GM18867 (cell line): Measurements from ENCODE around the gene TCF12.
"Not testable (repeated sequence)": the region's sequence is repeated elsewhere in the genome, so short reads cannot be mapped to it uniquely, and the experiment has no call there.

Source experiments
- ATAC-seq: cut with Tn5 transposase; IDR thresholded peaks from one replicate; pipeline ENCODE4 v1.9.1; 2021; ENCODE audit warnings: mild to moderate bottlenecking, moderate library complexity; ENCODE audit not compliant: unreplicated experiment

The TCF12 gene

GRCh38 chr15:56944485-56944884, 26.0 kb downstream of the TCF12 start:
- ATAC-seq = no peak

- no peak for ATAC-seq
These were observed 27.7 kb downstream of the TCF12 start for GRCh38 chr15:56946150-56946549.

- no peak for ATAC-seq
These were observed 29.7 kb downstream of the TCF12 start for GRCh38 chr15:56948000-56948763.

- no peak for ATAC-seq
These were observed 30.3 kb downstream of the TCF12 start for GRCh38 chr15:56948764-56949101.

GRCh38 chr15:56950979-56951378, 32.5 kb downstream of the TCF12 start:
- peak; percentile 96 for ATAC-seq

- ATAC-seq = no peak
These were observed 35.3 kb downstream of the TCF12 start for GRCh38 chr15:56953790-56954189.

GRCh38 chr15:56955011-56955410, 36.6 kb downstream of the TCF12 start:
- ATAC-seq = not testable (repeated sequence)

GRCh38 chr15:56956538-56956937, 38.1 kb downstream of the TCF12 start:
- no peak for ATAC-seq

- no peak for ATAC-seq
These were observed 39.5 kb downstream of the TCF12 start for GRCh38 chr15:56957812-56958406.

- ATAC-seq = no peak
These were observed 40.8 kb downstream of the TCF12 start for GRCh38 chr15:56959318-56959648.

GRCh38 chr15:56960116-56960515, 41.7 kb downstream of the TCF12 start:
- no peak for ATAC-seq

GRCh38 chr15:56963126-56963525, 44.7 kb downstream of the TCF12 start:
- no peak for ATAC-seq

GRCh38 chr15:56963710-56964109, 45.3 kb downstream of the TCF12 start:
- no peak for ATAC-seq

GRCh38 chr15:56964182-56964581, 45.7 kb downstream of the TCF12 start:
- ATAC-seq = no peak

- ATAC-seq = no peak
These were observed 47.0 kb downstream of the TCF12 start for GRCh38 chr15:56965231-56966013.

- ATAC-seq = no peak
These were observed 48.9 kb downstream of the TCF12 start for GRCh38 chr15:56967336-56967735.

- no peak for ATAC-seq
These were observed 49.8 kb downstream of the TCF12 start for GRCh38 chr15:56968256-56968655.

GRCh38 chr15:56968821-56969220, 50.4 kb downstream of the TCF12 start:
- no peak for ATAC-seq

- no peak for ATAC-seq
These were observed 50.9 kb downstream of the TCF12 start for GRCh38 chr15:56969265-56969895.

GRCh38 chr15:56971571-56971970, 53.1 kb downstream of the TCF12 start:
- ATAC-seq = no peak

GRCh38 chr15:56972016-56972415, 53.6 kb downstream of the TCF12 start:
- ATAC-seq = no peak

GRCh38 chr15:56972426-56972825, 54.0 kb downstream of the TCF12 start:
- ATAC-seq = no peak
